Stimulated activated CD8-positive, alpha-beta memory T cell treated with anti-CD3 and anti-CD28 coated beads, Interleukin-4, amount 100 ng/mL, for 48 hours (primary cell): ENCODE measurements around the gene UPF1.

ENCODE experiments used
- DNase-seq: peaks from one replicate; pipeline ENCODE4 v3.0.0-alpha.2; 2020

The UPF1 gene

GRCh38 chr19:18841400-18841799 is 9.6 kb downstream of the UPF1 start:
- no peak for DNase-seq

- no peak for DNase-seq
Observed at GRCh38 chr19:18842166-18842565, 10.4 kb downstream of the UPF1 start.

GRCh38 chr19:18843960-18844359 is 12.2 kb downstream of the UPF1 start:
- DNase-seq: no peak

- no peak for DNase-seq
Observed at GRCh38 chr19:18844806-18845329, 13.1 kb downstream of the UPF1 start.

DNA sequence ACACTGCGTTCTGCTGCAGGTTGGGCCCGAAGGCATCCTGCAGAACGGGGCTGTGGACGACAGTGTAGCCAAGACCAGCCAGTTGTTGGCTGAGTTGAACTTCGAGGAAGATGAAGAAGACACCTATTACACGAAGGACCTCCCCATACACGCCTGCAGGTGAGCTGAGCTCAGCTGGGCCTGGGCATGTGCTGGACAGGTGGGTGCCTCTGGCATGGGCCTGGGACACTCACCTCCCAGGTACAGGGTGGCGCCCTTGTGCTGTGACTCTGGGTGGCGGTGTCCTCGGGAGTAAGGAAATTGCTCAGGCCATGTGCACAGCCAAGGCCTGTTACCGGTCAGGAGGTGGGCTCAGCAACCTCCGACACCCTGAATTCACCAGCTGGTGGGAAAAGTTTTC is 14.2 kb downstream of the UPF1 start:
- no peak for DNase-seq

DNA sequence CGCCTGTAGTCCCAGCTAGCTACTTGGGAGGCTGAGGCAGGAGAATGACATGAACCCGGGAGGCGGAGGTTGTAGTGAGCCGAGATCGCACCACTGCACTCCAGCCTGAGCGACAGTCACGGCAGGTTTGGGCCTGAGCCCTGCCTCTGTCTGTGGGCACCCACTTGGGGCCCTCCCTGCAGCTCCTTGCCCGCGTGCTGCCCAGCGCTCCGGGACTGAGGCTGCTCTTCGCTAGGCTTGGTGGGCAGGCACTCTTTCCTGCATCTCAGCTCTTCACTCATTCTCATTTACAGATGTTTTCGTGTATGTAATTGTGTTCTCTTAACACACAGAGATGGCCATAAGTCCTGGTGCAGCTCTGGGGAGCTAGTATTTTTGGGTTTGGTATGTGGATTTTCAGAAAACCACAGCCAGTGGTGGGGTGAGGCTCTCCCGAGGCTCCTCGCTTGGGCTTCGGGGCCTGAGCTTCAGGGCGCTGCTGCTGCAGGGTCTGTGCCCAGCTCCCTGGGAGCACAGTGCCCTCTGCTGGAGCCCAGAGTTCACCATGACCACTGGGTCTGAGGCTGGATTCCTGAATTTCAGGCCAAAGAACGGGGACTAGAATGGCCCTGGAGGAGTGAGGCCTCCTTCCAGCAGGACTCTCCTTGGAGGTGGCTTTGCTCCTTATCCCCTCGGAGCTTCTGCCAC is 15.2 kb downstream of the UPF1 start:
- DNase-seq: peak; percentile 82

DNA sequence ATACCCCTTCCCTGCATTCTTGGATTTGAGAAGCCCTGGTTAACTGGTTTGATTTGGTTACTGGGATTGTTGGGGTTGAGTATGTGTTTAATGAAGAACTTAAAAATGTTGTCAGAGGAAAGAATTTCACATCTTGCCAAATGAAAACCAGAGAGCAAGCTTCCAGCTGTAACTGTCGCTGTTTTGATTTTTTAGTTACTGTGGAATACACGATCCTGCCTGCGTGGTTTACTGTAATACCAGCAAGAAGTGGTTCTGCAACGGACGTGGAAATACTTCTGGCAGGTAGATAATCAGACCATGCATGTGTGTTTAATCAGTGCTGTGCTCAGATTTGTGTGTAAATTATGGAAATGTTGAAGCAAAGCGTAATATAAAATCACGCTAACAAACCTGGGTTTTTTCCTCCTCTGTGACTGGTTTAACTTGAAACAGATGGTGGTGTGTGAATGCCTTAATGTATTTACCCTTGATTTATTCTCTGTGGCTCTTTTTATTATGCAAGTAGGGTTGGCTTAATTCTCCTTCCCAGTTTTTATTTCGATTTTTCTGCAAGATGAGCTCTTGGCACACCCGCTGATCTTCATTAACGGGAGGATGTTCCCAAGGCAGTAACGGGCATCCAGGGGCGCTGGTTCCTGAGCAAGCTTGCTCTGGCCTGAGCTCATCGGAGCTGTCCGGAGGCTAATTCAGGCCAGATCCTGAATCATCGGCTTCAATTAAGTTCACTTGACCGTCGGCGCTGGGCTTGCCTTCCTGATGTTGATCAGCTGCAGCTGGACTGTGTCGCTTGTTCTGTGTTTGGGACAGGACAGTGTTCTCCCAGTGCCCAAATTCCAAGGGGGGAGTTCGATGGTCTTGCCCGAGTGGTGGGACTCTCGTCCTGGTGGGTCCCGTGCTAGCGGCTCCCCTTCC is 16.0 kb downstream of the UPF1 start:
- no peak for DNase-seq

- DNase-seq: peak; percentile 71
Observed at GRCh38 chr19:18848878-18849661, 17.3 kb downstream of the UPF1 start.

DNA sequence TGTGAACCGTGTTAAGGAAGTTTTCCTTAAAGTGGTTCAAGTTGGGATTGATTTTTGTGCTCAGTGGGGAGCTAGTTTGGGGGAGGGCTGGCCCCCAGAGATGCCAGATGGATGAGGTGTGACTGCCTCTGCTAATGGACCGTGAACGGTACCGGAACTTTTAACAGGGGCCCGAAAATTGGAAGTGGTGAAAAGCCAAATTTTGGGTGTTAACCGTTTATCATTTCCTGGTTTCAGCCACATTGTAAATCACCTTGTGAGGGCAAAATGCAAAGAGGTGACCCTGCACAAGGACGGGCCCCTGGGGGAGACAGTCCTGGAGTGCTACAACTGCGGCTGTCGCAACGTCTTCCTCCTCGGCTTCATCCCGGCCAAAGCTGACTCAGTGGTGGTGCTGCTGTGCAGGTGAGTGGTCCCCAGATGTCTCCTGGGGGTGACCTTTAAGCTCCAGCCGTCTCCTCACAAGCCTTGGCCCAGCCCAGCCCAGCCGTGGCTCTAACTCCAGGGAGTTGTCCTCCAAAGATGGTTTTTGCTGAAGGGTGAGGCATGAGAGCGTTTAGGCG is 18.2 kb downstream of the UPF1 start:
- DNase-seq: no peak

DNA sequence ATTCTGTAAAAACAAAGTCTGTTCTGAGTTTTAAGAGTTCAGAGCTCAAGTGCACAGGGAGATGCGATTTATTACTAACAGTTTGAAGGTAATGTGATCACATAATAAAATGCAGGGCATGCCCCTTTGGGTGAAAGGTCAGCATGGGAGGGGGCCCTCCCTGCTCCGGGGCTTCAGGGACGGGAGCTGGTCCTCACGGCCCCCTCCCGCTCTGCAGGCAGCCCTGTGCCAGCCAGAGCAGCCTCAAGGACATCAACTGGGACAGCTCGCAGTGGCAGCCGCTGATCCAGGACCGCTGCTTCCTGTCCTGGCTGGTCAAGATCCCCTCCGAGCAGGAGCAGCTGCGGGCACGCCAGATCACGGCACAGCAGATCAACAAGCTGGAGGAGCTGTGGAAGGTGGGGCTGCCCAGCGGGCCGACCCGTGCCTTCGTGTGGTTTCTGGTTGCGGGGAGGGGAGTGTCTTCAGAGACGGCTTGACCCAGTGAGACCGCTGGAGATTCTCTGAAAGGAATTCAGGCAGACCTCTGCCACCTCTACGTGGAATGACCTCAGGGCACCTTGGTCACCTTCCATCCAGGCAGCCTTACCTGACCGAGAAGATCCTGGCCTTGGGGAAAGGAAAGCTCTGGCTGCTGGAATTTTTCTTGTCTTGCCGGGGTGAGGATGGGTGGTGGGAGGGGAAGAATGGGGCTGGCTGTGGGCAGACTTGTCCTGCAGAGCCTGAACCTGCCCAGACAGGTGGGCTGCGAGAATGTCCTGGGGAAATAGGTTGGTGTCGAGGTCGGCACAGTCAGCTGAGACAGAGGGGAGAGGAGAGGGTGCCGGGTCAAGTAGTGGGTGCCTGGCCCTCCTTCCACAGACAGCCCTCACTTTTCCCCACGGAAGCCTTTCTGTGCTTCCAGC is 19.0 kb downstream of the UPF1 start:
- DNase-seq: no peak

DNA sequence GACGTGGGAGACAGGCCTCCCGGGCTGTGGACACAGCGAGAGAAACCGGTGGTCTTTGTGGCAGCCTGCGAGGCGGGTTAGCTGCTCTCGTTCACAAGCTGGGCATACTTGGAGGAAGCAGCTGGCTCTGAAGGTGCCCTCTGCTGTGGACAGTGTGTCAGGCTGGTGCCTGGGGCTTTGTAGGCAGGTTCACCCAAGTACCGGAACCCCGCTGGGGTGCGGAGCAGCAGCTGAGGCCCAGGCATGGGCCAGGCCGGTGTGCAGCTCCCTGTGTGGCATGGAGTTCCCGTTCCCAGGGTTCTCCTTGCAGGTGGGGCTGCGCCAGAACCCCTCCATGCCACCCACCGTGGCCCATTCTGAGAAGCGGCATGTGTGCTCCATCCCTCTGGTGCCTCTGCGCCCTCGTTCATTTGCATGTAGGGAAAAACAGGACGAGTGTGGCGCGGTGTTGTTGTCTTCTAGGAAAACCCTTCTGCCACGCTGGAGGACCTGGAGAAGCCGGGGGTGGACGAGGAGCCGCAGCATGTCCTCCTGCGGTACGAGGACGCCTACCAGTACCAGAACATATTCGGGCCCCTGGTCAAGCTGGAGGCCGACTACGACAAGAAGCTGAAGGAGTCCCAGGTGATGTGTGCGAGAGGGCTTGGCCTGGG is 20.0 kb downstream of the UPF1 start:
- DNase-seq: no peak

DNA sequence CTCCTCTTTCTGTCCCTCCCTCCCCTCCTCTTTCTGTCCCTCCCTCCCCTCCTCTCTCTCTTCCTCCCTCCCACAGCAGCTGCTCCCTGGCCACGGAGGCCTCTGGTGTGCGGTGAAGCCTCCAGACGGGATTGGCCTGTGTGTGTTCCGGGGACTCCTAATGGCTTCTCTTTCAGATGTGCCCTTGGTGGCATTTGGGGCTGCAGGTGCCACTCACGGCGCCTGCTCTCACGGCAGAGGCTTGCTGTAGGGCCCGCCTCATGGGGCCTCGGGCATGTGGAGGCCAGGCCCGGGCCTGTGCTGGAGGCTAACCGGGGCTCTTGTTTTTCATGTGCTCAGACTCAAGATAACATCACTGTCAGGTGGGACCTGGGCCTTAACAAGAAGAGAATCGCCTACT is 20.9 kb downstream of the UPF1 start:
- DNase-seq: no peak

DNA sequence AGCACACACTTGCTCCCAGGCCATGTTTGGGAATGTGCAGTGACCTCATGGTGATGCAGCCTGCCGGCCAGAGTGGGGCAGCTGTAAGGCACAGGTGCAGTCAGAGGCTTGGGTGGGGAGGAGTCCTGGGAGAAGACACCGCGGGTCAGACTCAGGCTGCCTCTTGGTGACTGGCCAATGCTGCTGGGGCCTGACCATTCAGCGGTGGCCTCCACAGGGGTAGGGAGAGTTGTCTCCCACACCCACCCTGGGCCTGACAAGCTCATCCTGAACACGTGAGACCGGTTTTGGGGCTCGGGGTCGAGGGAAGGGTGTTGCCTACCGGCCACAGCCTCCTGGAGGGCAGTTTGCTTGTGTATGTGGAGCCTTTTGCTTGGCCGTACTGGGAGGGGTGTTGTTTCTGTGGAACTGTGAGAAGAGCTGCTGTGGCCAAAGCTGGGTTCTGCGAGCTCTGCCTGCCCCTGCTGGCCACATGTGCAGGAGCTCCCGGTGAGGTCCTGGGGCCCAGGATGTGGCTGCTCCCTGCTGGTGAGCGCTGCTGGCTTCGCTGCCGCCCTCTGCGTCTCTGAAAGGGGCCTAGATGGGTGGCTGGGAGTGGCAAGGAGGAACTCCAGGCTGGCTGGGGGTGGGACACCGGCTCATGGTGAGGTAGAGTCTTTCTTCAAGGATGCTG is 22.1 kb downstream of the UPF1 start:
- DNase-seq: no peak

DNA sequence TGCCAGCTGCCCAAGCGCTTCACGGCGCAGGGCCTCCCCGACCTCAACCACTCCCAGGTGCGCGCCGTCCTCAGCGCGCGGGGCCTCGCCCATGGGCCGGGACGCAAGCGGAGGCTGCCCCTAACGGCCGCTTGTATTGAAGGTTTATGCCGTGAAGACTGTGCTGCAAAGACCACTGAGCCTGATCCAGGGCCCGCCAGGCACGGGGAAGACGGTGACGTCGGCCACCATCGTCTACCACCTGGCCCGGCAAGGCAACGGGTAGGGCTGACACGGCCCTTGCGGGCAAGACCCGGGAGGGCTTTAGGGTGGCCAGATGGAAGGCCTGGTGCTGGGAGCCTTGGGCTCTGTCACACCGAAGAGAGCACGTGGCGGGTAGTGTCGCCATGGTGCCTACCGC is 23.2 kb downstream of the UPF1 start:
- DNase-seq: no peak

DNA sequence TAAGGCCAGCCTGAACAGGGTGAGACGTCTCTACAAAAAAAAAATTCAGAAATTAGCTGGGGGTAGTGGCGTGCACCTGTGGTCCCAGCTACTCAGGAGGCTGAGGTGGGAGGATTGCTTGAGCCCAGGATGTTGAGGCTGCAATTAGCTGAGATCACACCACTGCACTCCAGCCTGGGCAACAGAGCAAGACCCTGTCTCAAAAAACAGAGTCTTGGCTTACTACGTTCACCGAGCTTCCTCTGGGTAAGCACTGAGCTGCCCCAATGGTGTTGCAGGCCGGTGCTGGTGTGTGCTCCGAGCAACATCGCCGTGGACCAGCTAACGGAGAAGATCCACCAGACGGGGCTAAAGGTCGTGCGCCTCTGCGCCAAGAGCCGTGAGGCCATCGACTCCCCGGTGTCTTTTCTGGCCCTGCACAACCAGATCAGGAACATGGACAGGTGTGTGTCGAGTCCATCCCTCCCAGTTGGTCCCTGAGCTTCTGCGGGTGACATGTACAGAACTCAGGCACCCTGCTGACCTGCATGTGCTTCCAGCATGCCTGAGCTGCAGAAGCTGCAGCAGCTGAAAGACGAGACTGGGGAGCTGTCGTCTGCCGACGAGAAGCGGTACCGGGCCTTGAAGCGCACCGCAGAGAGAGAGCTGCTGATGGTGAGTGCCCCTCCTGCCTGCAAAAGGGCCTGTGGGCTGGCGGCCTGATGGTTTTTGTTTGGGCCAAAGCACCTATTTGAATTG is 24.1 kb downstream of the UPF1 start:
- DNase-seq: no peak

DNA sequence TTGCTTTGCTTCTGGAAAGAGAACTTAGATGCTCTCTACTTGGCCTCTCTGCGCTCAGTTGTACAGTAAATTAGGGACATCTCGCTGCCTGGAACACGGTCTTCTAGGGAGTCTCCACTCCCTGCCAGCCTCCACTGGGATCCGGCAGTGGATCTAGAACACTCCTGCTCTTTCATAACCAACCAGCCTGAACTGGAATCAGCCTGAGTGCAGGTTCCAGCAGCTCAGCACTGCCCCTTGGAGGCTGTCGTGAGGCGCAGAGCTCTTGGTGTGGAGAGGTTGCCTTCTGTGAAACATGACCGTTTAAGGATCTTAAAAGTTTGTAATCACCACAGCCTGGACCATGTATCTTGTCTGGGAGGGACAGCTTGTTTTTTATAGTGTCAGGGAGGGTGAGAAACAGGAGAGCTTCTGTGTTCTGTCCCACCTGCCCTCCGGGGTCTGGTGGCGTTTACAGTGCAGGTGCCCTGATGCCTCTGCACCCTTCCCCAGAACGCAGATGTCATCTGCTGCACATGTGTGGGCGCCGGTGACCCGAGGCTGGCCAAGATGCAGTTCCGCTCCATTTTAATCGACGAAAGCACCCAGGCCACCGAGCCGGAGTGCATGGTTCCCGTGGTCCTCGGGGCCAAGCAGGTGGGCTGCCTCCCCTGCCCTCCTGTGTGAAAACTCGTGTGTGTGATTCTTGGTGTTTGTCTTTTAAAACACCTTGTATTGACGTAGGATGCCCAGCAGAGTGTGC is 24.8 kb downstream of the UPF1 start:
- no peak for DNase-seq

DNA sequence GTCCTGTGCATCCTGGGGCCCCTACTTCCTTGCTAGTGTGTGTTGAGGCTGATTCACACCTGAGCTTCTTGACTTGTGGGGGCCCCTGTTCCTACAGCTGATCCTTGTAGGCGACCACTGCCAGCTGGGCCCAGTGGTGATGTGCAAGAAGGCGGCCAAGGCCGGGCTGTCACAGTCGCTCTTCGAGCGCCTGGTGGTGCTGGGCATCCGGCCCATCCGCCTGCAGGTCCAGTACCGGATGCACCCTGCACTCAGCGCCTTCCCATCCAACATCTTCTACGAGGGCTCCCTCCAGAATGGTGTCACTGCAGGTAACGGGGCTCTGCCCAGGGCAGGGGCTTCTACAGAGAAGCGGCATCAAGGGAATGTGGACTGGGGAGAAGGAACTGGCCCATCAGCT is 25.5 kb downstream of the UPF1 start:
- DNase-seq: no peak

DNA sequence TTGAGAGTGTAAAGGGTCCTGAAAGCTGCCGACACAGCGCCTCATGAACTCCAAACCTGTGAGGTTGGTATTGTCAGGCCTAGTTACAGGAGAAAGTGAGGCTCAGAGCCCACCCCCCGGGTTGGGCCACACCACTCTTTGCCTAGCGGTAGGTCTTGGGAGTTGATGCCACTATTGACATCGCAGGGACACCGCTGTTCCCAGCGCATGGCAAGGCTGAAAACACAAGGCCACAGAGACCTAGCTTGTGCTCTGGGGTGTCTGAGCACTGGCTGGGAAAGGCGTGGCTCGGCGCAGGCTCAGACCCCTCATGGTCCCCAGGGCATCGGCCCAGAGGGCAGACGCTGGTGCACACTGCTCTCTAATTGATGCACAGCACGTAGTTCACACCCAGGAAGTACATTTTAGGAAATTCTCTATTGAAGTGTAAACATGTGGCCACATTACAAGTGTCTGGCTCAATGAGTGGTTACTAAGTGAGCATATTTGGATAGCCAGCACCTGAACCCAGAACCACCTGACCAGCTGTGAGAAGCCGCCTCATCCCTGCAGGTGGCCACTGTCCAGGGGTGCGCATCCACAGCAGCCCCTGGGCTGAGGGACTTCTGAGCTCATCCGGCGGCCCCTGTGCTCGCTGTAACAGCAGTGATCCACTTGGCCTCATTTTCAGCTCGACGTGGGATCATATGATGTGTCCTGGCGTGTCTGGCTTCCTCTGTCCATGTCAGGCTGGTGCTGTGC is 27.3 kb downstream of the UPF1 start:
- DNase-seq: no peak
